Activated effector memory CD4-positive, alpha-beta T cell treated with Interleukin-2 at 50 U/mL for 16 hours (primary cell): ENCODE data around the gene HBA1.
"Not testable (repeated sequence)": the region's sequence is repeated elsewhere in the genome, so short reads cannot be mapped to it uniquely, and the experiment has no call there.

Source experiments
- DNase-seq: peaks from one replicate; pipeline ENCODE4 v3.0.0-alpha.2; 2020

HBA1 gene

DNA sequence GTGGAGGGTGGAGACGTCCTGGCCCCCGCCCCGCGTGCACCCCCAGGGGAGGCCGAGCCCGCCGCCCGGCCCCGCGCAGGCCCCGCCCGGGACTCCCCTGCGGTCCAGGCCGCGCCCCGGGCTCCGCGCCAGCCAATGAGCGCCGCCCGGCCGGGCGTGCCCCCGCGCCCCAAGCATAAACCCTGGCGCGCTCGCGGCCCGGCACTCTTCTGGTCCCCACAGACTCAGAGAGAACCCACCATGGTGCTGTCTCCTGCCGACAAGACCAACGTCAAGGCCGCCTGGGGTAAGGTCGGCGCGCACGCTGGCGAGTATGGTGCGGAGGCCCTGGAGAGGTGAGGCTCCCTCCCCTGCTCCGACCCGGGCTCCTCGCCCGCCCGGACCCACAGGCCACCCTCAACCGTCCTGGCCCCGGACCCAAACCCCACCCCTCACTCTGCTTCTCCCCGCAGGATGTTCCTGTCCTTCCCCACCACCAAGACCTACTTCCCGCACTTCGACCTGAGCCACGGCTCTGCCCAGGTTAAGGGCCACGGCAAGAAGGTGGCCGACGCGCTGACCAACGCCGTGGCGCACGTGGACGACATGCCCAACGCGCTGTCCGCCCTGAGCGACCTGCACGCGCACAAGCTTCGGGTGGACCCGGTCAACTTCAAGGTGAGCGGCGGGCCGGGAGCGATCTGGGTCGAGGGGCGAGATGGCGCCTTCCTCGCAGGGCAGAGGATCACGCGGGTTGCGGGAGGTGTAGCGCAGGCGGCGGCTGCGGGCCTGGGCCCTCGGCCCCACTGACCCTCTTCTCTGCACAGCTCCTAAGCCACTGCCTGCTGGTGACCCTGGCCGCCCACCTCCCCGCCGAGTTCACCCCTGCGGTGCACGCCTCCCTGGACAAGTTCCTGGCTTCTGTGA is at the start of gene HBA1:
TSS of gene HBA1 (plus strand) at position 204 of the 906 bp plus-strand sequence. CDS start at position 241, 37 bp downstream.
- not testable (repeated sequence) for DNase-seq

DNA sequence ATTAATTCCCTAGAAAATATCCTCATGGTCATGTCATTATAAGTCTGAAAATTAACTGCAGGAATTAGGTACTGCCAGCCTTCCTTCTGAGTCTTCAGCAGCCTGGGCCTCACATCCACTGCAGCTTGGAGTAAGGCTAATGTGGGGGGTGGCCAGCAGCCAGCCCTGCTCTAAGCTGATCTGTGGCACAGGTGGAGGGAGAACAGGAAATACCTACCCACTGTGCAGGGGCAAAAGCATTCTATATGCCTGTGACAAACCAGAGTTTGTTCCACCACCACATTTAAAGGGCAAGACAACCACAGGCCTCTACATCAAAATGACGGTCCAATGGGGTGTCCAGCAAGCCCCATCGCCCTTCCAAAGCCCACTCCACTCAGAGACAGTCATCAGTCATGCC is 47.4 kb upstream of the HBA1 start:
- no peak for DNase-seq

DNA sequence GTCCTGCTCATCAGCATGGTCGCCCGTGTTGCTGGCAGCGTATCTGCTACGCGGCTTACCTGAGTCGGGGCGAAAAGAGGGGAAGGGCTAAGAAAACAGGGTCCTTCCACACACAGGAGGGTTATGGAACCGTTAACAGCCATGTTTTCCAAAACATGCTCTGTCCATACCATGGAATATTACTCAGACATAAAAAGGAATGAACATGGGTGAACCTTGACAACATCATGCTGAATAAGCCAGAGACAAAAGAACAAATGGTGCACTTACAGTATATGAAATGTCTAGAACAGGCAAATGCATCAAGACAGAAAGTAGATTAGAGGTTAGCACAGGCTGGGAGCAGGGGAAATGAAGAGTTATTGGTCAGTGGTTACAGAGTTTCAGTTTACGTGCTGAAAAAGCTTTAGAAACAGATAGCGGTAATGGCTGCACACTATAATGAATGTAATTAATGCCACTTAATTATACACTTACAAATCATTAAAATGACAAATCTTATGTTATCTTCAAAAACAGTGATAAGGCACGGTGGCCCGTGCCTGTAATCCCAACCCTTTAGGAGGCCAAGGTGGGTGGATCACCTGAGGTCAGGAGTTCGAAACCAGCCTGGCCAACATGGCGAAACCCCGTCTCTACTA is 45.8 kb upstream of the HBA1 start:
- DNase-seq: no peak

DNA sequence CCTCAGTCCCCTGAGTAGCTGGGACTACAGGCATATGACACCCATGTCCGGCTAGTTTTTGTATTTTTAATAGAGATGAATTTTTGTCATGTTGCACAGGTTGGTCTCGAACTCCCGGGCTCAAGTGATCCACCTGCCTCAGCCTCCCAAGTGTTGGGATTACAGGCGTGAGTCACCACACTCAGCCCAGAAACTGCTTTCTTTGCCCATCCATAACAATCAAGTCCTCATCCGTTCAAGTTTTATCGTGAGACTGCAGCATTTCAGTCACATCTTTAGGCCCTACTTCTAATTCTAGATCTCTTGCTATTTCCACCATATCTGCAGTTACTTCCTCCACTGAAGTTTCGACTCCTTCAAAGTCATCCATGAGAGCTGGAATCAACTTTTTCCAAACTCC is 44.4 kb upstream of the HBA1 start:
- DNase-seq: no peak

DNA sequence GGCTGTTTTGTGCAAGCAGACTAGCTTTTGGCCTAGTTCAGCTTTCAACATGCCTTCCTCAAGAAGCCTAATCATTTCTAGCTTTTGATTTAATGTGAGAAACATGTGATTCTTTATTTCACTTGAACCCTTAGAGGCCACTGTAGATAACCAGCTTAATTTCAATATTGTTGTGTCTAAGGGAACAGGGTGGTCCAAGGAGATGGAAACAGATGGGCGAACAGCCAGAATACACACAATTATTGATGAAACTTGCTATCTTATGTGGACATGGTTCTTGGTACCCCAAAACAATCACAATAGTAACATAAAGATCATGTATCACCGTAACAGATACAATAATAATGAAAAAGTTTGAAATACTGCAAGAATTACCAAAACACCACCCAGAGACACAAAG is 42.8 kb upstream of the HBA1 start:
- DNase-seq: no peak

DNA sequence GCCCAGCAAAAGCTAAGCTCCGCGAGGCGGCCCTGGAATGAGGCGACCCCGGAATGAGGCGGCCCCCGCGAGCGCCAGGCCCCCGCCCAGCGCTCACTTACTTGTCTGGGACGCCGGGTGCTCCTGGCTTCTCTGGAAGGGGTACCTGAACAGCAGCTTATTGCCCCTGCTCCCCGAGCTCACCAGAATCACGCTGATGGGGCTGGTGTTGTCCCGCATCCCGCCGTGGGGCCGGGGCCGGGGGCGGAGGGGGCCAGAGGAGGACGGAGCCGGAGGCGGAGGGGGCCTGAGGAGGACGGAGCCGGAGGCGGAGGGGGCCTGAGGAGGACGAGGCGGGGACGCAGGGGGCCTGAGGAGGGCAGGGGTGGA is 38.4 kb upstream of the HBA1 start:
- peak; percentile 9 for DNase-seq

GRCh38 chr16:140175-140857 is 36.2 kb upstream of the HBA1 start:
- no peak for DNase-seq

DNA sequence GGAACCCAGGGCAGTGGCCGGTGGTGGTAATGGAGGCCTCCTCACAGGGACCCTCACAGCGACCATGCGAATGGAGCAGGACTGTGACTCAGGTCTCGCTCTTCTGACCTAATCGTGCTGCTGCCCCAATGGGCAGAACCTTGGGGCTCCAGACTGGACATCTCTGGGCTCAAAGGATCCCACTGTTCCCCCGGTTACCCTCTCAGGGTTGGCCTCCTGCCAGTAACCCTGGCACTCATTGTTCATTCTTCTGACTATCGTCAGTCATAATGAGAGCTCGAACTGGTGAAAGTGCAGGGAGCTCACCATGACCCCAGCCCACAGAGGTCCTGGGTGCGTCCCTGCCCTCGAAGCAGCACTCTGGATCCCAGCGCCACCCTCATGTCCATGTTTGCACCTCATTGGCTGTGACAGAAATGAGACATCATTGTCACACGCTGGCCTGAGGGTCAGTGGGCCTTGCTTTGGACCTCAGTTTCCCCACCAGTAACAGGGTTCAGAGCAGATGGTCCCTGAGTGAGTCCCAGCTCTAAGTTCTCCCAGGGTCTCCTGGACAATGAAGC is 34.0 kb upstream of the HBA1 start:
- DNase-seq: no peak

- DNase-seq: no peak
These were observed 33.4 kb upstream of the HBA1 start for GRCh38 chr16:143047-143446.

DNA sequence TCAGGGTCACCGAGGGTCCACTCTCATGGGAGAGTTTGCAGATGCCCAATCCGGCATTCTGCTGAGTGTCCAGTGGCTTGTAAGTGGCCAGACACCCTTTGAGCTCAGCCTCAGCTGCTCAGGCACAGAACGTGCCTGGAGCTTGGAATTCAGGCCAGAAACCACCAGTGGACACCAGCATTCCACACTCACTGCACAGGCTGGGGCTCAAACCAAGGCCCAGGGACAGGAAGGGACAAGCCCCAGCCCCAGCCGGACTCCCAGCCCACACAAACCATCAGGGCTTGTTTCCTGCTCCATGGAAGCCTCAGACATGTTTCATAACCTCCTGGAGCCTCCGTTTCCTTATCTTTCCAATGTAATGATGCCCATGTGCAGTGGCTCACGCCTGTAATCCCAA is 33.0 kb upstream of the HBA1 start:
- no peak for DNase-seq

DNA sequence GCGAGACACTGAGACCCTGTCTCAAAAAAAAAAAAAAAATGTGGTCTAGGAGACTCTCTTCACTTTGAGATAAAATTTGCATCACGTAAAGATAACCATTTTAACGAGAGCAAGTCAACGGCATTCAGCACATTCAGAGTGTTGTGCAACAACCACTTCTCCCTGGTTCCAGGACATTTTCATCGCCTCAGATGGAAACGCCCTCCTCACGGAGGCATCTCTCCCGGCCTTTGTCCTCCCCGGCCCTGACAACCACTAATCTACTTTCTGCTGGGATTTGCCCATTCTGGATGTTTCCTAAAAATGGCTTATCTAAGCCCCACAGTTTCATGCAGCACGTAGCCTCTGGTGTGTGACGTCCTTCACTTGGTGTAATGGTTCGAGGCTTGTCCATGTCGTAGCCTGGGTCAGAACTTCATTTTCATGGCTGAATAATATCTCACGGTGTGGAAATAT is 31.7 kb upstream of the HBA1 start:
- DNase-seq: no peak

DNA sequence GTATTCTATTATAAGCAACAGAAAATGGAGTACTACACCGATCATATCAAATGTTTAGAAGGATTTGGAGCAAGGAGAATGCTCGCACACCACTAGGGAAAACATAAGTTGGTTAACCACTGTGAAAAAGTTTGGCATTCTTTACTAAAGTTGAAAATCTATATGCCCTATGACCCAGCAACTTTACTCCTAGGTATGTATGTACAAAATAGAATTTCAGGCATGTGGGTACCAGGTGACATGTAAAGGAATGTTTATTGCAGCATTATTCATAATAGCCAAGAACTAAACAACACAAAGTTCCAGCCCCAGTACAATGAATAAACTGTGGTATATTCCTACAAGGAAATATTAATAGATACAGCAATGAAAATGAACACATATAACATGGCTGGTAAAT is 29.8 kb upstream of the HBA1 start:
- no peak for DNase-seq

DNA sequence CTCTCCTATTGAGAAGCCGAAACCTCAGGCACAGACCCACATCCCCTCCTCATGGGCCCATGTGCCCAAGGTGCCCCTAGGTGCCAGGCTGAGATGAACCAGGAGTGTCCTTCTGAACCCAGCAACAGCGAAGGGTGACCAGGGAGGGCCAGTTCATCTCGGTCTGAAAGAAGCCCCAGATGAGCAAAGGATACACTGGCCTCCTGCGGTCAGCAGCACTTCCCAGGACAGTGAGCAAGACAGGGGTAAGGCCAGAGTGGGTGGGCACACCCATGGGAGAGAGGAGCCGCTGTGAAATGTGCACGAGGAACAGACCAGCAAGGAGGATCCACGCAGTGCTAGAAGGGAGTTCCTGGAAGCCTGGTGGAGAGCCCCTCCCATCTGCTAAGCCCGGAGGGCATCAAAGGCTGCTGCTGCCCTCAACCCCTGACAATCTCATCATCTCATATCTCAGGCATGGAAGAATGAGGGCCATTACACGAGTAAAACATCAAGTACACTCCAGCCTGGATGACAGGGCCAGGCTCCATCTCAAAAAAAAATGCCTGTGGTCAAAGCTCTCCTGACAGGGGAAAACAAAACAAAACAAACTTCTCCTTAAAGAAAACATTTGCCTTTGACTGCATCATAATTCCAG is 27.3 kb upstream of the HBA1 start:
- DNase-seq: no peak

DNA sequence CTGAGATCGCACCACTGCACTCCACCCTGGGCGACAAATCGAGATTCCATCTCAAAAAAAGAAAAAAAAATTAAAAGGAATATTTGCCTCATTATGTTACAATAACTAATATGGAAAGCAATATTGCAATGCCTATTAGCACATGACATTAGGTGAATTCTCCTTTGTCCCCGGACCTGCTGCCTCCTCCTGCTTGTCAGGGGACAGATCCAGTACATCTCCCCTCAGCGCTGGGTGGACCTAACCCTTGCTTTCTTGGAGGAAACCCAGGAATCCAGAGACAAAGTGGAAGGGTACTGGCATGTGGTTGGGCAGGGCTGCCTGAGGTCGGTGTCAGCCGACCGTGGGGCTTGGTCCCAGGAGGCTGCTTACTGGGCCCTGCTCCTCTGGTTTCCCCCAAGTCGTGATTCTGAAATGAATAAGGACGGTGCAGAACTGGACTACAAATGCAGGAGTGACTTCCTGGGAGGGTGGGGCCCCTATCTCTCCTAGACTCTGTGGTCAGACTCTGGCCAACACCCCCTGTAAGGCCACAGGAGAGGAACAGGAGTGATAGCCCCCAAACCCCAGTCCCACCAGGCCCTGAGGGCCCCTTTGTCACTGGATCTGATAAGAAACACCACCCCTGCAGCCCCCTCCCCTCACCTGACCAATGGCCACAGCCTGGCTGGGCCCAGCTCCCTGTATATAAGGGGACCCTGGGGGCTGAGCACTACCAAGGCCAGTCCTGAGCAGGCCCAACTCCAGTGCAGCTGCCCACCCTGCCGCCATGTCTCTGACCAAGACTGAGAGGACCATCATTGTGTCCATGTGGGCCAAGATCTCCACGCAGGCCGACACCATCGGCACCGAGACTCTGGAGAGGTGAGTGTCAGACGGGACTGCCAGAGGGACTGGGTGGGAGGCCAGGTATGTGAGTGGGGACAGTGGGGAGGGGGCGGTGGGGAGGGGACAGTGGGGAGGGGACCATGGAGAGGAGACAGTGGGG is 24.0 kb upstream of the HBA1 start, which contains the start of gene HBZ:
TSS of gene HBZ (plus strand) at position 504 of the 988 bp plus-strand sequence. CDS start at position 770, 266 bp downstream.
- no peak for DNase-seq

- DNase-seq: not testable (repeated sequence)
These were observed 23.4 kb upstream of the HBA1 start for GRCh38 chr16:153129-153521.

DNA sequence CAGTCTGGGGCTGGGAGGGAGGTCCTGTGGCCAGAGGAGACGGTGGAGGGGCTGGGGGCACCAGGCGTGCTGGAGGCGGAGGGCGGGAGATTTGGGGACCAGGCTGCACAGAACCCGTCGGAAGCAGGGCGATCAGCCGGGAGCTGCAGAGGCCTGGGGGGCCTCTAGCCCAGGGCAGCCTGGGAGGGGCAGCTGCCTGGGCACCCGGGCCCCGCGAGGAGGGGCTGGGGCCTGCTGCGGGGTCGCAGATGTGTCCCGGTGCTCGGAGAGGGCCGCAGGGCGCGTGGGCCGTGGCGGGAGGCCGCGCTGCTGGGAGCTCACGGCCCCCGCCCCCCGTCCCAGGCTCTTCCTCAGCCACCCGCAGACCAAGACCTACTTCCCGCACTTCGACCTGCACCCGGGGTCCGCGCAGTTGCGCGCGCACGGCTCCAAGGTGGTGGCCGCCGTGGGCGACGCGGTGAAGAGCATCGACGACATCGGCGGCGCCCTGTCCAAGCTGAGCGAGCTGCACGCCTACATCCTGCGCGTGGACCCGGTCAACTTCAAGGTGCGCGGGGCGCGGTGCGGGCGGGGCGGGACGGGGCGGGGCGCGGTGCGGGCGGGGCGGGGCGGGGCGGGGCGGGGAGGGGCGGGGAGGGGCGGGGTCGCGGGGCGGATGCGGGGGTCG is 22.8 kb upstream of the HBA1 start:
- DNase-seq: not testable (repeated sequence)

DNA sequence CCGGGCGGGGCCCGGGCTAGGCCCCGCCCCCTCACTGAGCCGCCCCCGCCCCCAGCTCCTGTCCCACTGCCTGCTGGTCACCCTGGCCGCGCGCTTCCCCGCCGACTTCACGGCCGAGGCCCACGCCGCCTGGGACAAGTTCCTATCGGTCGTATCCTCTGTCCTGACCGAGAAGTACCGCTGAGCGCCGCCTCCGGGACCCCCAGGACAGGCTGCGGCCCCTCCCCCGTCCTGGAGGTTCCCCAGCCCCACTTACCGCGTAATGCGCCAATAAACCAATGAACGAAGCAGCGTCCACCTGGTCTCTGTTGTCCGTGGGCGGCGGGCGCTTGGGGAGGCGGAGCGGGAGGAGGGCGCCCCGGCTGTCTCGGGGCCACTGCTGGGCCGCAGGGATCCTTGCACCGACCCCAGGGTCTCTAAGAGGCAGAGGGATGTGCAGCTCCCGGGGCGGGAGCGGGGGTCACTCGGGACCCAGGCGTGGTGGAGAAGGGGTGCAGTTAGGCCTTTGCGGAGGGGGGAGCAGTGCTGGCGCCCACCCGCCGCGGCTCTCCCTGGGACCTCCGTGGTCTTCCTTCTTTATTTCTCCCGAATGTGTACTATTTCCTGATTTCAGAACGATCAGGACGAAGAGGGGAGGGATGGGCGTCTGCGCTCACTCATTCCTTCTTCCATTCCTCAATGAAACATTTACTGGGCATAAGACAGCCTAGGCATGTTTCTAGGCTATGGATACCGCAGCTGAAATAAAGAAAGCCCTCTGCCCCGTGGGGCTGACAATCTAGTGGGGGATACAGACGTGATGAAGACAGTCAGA is 22.1 kb upstream of the HBA1 start:
- no peak for DNase-seq

- no peak for DNase-seq
These were observed 21.5 kb upstream of the HBA1 start for GRCh38 chr16:155031-155398.

DNA sequence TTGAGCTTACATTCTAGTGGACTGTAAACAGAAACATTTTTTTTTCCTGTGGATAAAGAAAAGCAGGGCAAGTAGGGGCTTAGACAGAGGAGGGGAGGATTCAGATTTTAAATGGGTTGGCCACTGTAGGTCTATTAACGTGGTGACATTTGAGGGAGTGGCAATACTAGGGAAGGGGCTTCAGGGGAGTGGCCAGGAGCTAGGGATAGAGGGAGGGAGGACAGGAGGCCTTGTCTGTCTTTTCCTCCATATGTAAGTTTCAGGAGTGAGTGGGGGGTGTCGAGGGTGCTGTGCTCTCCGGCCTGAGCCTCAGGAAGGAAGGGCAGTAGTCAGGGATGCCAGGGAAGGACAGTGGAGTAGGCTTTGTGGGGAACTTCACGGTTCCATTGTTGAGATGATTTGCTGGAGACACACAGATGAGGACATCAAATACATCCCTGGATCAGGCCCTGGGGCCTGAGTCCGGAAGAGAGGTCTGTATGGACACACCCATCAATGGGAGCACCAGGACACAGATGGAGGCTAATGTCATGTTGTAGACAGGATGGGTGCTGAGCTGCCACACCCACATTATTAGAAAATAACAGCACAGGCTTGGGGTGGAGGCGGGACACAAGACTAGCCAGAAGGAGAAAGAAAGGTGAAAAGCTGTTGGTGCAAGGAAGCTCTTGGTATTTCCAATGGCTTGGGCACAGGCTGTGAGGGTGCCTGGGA is 17.2 kb upstream of the HBA1 start:
- no peak for DNase-seq
